AG09309 (cell line): ENCODE results near the gene SLC37A2.

Experiments used
- DNase-seq: peaks from one replicate; pipeline ENCODE4 v3.0.0-alpha.2; 2010; ENCODE audit warnings: low read depth
- H3K4me3 ChIP-seq: 2 replicates; pipeline ENCODE4 v1.5.1; 2011; ENCODE audit warnings: mild to moderate bottlenecking, low read depth, low read length, moderate library complexity; ENCODE audit not compliant: control insufficient read depth
- CTCF ChIP-seq: IDR thresholded peaks from 2 replicates; pipeline ENCODE4 v1.5.1; 2011; ENCODE audit warnings: mild to moderate bottlenecking, low read depth, low read length, inconsistent platforms; ENCODE audit not compliant: insufficient read depth, control insufficient read depth; ENCODE audit errors: missing control alignments

The SLC37A2 gene

DNA sequence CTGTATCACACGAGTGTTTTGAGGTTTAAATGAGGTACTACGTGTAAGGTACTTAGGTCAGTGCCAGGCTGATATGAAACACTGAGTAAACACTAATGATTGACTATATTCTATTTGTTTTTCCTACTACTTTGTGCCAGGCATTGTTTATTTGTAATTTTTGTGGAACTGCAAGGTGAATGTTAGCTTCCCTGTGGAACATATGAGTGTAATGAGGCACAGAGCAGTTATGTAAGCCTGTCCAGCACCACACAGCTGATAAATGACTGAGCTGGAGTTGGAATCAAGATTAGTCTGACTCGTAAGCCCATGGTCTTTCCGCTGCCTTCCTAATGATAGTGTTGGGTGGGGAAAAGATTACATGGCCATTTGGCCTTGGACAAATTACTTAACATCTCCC lies 5.9 kb downstream of the SLC37A2 start:
- no peak for TF ChIP-seq CTCF
- H3K4me3 ChIP-seq, result no peak overlapping the region
- no peak for DNase-seq

- no peak overlapping the region for H3K4me3 ChIP-seq
- no peak for TF ChIP-seq CTCF
- DNase-seq, result no peak
Observed at GRCh38 chr11:125069796-125070195, 6.7 kb downstream of the SLC37A2 start.

- no peak for TF ChIP-seq CTCF
- no peak overlapping the region for H3K4me3 ChIP-seq
- no peak for DNase-seq
Observed at GRCh38 chr11:125070699-125071254, 7.7 kb downstream of the SLC37A2 start.

DNA sequence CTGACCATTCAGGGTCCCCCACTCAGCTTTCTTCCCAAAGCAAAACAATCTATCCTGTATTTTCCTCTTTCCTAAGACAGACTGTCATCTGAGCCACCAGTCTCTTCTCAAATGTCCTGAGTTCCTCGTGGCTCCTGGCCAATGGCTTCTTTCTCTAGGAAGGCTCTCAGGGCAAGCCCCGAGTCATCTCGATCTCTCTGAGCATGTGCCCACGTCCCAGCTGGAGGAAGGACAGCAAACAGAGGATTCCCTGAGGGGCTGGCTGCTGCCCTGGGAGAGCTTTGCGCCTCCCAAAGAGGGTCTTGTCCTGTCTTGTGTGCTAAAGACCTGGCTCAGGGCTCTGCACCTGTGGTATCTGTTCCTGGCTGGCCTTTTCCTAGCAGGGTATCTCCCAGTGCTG lies 8.3 kb downstream of the SLC37A2 start:
- no peak for DNase-seq
- no peak for TF ChIP-seq CTCF
- no peak overlapping the region for H3K4me3 ChIP-seq

DNA sequence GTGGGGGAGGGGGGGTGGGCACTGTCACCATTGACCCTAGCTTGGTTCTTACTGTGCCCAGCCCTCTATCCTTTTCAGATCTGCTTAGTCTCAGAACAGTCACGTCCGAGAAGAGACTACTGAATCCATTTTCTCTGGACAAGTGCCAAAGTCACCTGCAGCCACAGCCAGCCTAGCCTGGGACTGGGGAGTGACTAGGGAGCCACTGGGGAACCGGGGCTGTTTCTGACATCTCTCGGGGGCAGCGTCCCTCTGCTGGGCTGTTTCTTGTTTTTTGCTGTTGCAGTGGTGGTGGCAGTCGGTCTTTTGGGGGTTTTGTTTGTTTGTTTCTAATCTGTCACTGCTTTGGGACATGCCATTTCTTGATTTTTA lies 8.7 kb downstream of the SLC37A2 start:
- TF ChIP-seq CTCF, result no peak
- no peak overlapping the region for H3K4me3 ChIP-seq
- DNase-seq, result no peak

GRCh38 chr11:125072218-125072960 lies 9.3 kb downstream of the SLC37A2 start:
- H3K4me3 ChIP-seq, result no peak overlapping the region
- no peak for DNase-seq

More at GRCh38 chr11:125072218-125072960, 9.3 kb downstream of the SLC37A2 start:
- no peak for TF ChIP-seq CTCF
